Endothelial cell of umbilical vein (primary cell): ENCODE data around the gene CYP3A5. TPM values are rescaled to one million over a fixed set of nuclear protein-coding genes. Genes with fewer than 3 reads are reported as not detected.

ENCODE experiments used
- BruUV-seq: library from RNA; stranded (reverse); fragments of 400-500 nt; replicated peaks from 2 replicates; lab custom pipeline; 2021; lab: Mats Ljungman, UMichigan
- CTCF ChIA-PET: fragments of 300-600, 350-600 bp; sonication (Branson Sonifier 250); formaldehyde crosslinking; loops from one replicate; lab custom pipeline; 2021; ENCODE audit warnings: antibody characterized with exemption, inconsistent platforms; lab: Charles Lee
- POLR2A ChIA-PET: fragments of 300-600, 350-600 bp; sonication (Branson Sonifier 250); formaldehyde crosslinking; loops from one replicate; lab custom pipeline; 2021; ENCODE audit warnings: antibody characterized with exemption, inconsistent platforms; lab: Charles Lee
- DNase-seq: peaks from one replicate; pipeline ENCODE4 v3.0.0-alpha.2; 2011; ENCODE audit warnings: low read depth, low spot score
- FAIRE-seq: peaks from 2 replicates; lab custom pipeline; 2011; peaks lifted over from hg19 to GRCh38; lab: Jason Lieb, UNC
- H2AFZ ChIP-seq: 2 replicates; pipeline ENCODE4 v1.6.0; 2012; ENCODE audit warnings: low read depth, low read length, control low read depth, inconsistent platforms
- H3K27ac ChIP-seq: 2 replicates; pipeline ENCODE4 v1.5.1; 2011; ENCODE audit warnings: low read depth, mild to moderate bottlenecking, control low read depth, low read length, moderate library complexity; ENCODE audit not compliant: insufficient read depth
- H3K27me3 ChIP-seq, 2 experiments: 2 replicates each; pipeline versions ENCODE4 v1.6.0 to v1.6.1; 2011; ENCODE audit warnings: low read length in 2 of 2, mixed read lengths in 1 of 2; ENCODE audit not compliant: control insufficient read depth in 2 of 2, insufficient read depth in 2 of 2
- H3K36me3 ChIP-seq, 2 experiments: 2 replicates in 1 of 2; 3 replicates in 1 of 2; pipeline ENCODE4 v1.5.1; 2011; ENCODE audit warnings: low read length in 2 of 2, mild to moderate bottlenecking in 1 of 2, moderate library complexity in 1 of 2; ENCODE audit not compliant: control insufficient read depth in 2 of 2, insufficient read depth in 2 of 2; ENCODE audit errors: extremely low read depth in 1 of 2
- H3K4me1 ChIP-seq: 3 replicates; pipeline ENCODE4 v1.5.1; 2011; ENCODE audit warnings: mild to moderate bottlenecking, low read length; ENCODE audit not compliant: control insufficient read depth, insufficient read depth; ENCODE audit errors: extremely low read depth
- H3K4me2 ChIP-seq: 2 replicates; pipeline ENCODE4 v1.6.1; 2011; ENCODE audit warnings: low read length, control low read depth, mixed read lengths; ENCODE audit not compliant: insufficient read depth
- H3K4me3 ChIP-seq, 3 experiments: fragments of 200-600 bp in 1 of 3; sonication (generic), shearing (Covaris generic) in 1 of 3; replicated peaks in 1 of 3; 2 replicates each; pipeline ENCODE4 v1.5.1; 2011 to 2016; ENCODE audit warnings: control low read depth in 3 of 3, low read length in 3 of 3, mild to moderate bottlenecking in 2 of 3, inconsistent platforms in 1 of 3, low read depth in 1 of 3, moderate library complexity in 1 of 3; ENCODE audit not compliant: insufficient read depth in 1 of 3
- H3K79me2 ChIP-seq: 2 replicates; pipeline ENCODE4 v1.6.0; 2012; ENCODE audit warnings: low read length, inconsistent platforms; ENCODE audit not compliant: control insufficient read depth, insufficient read depth
- H3K9ac ChIP-seq: replicated peaks from 2 replicates; pipeline ENCODE3; 2011; ENCODE audit warnings: low read length, control low read depth; ENCODE audit not compliant: insufficient read depth; ENCODE audit errors: extremely low read depth
- H3K9me1 ChIP-seq: replicated peaks from 3 replicates; pipeline ENCODE4 v1.6.0; 2011; ENCODE audit warnings: mild to moderate bottlenecking, low read length; ENCODE audit not compliant: control insufficient read depth, insufficient read depth; ENCODE audit errors: extremely low read depth
- H3K9me3 ChIP-seq: replicated peaks from 2 replicates; pipeline ENCODE4 v1.5.1; 2012; ENCODE audit warnings: low read length, inconsistent platforms; ENCODE audit not compliant: control insufficient read depth, insufficient read depth
- H4K20me1 ChIP-seq: replicated peaks from 2 replicates; pipeline ENCODE3; 2011; ENCODE audit warnings: mild to moderate bottlenecking, low read length; ENCODE audit not compliant: control insufficient read depth, insufficient read depth; ENCODE audit errors: extremely low read depth
- CTCF ChIP-seq, 2 donors: IDR thresholded peaks; 1 replicate in 1 of 2; 2 replicates in 1 of 2; pipeline ENCODE4 v1.5.1; 2011; ENCODE audit warnings: low read length in 2 of 2, mild to moderate bottlenecking in 2 of 2, moderate library complexity in 2 of 2, control low read depth in 1 of 2, inconsistent platforms in 1 of 2, low read depth in 1 of 2; ENCODE audit not compliant: insufficient read depth in 1 of 2; ENCODE audit errors: extremely low read depth in 1 of 2
- EZH2 ChIP-seq: IDR thresholded peaks from 2 replicates; pipeline ENCODE4 v1.6.1; 2012; ENCODE audit warnings: borderline replicate concordance, low read depth, mild to moderate bottlenecking, moderate library complexity, low read length, inconsistent platforms; ENCODE audit not compliant: severe bottlenecking
- FOS ChIP-seq: IDR thresholded peaks from 2 replicates; pipeline ENCODE4 v1.6.1; 2011; ENCODE audit warnings: mild to moderate bottlenecking, low read length, moderate library complexity, borderline replicate concordance; ENCODE audit not compliant: insufficient read depth
- GATA2 ChIP-seq: IDR thresholded peaks from 2 replicates; pipeline ENCODE4 v1.7.0; 2011; ENCODE audit warnings: low read depth, mild to moderate bottlenecking, moderate library complexity, mixed read lengths, low read length; ENCODE audit not compliant: insufficient read length, insufficient read depth
- JUN ChIP-seq: IDR thresholded peaks from 2 replicates; pipeline ENCODE4 v1.6.1; 2011; ENCODE audit warnings: borderline replicate concordance, low read depth; ENCODE audit not compliant: insufficient read length, insufficient read depth
- MAX ChIP-seq: IDR thresholded peaks from 2 replicates; pipeline ENCODE4 v1.6.1; 2011; ENCODE audit not compliant: insufficient read depth, insufficient read length
- MYC ChIP-seq: IDR thresholded peaks from one replicate; pipeline ENCODE4 v1.6.1; 2011; ENCODE audit warnings: mild to moderate bottlenecking, low read depth, low read length
- POLR2A ChIP-seq: IDR thresholded peaks from 2 replicates; pipeline ENCODE4 v1.6.1; 2012; ENCODE audit warnings: low read depth, mild to moderate bottlenecking, control low read depth, low read length
- POLR2AphosphoS5 ChIP-seq: IDR thresholded peaks from 2 replicates; pipeline ENCODE4 v1.6.1; 2012; ENCODE audit warnings: low read depth, mild to moderate bottlenecking, control low read depth, low read length, moderate library complexity; ENCODE audit not compliant: insufficient read depth
- dilution Hi-C: fragments of 300-500 bp; cut with MboI; formaldehyde crosslinking; loops from one replicate; pipeline ENCODE4 v1.15.0; 2019; ENCODE audit warnings: low sequenced_read_pairs; ENCODE audit not compliant: extremely low pct_ligation_motif_present
- intact Hi-C: fragments of 100-400 bp; cut with micrococcal nuclease; formaldehyde crosslinking; loops from one replicate; pipeline ENCODE4 v1.10.0; 2022
- polyA plus RNA-seq, 4 experiments: library from polyadenylated mRNA; depleted of rRNA in 3 of 4; stranded (reverse) in 3 of 4; unstranded in 1 of 4; fragments of >200 nt; gene quantifications; 2 replicates each; pipeline versions ENCODE4 v1.2.1 to v1.2.3, GENCODE V29; 2011 to 2012; ENCODE audit warnings: missing spikeins in 1 of 4
- total RNA-seq: library from RNA; stranded (reverse); gene quantifications from 2 replicates; pipeline ENCODE4 v1.2.3, GENCODE V29; 2021

The CYP3A5 gene
- total and polyA plus RNA-seq, 2 donors (not counting 3 experiments of a cell fraction or from before 2014, with no cell fraction given) = not detected

- no peak overlapping the region for H3K9ac ChIP-seq
- no peaks in the 10 kb centered on the region for H3K79me2 ChIP-seq
- H2AFZ ChIP-seq = no peak overlapping the region
- no TSS peak for BruUV-seq
- dilution Hi-C loops = no loop called here
- DNase-seq (no peak), FAIRE-seq (no peak)
- no peaks in the 10 kb centered on the region for H3K36me3 ChIP-seq
- no peaks in the 10 kb centered on the region for H4K20me1 ChIP-seq
- no peaks in the 10 kb centered on the region for H3K9me3 ChIP-seq
- H3K4me3 ChIP-seq = no peak overlapping the region
- H3K27ac ChIP-seq = no peak overlapping the region
- no peaks in the 10 kb centered on the region for H3K9me1 ChIP-seq
- ChIA-PET CTCF (no interaction called here), POLR2A (no interaction called here)
- H3K4me2 ChIP-seq = no peak overlapping the region
- H3K4me1 ChIP-seq = no peaks in the 10 kb centered on the region
- TF ChIP-seq FOS (no peak), CTCF (IDR thresholded peaks at IDR 0.05; ENCODE audit: extremely low read depth in 1 of 2, insufficient read depth in 1 of 2, low read depth in 1 of 2, low read length in 2 of 2) (no peak), EZH2 (no peak), POLR2A (no peak), MAX (no peak), MYC (no peak), JUN (no peak), GATA2 (no peak), POLR2AphosphoS5 (no peak)
- no peaks in the 10 kb centered on the region for H3K27me3 ChIP-seq
- intact Hi-C loops = no loop called here
These were observed 31.0 kb downstream of the CYP3A5 start for GRCh38 chr7:99648843-99649242.
